ENCODE measurements around the gene PTGFR. TPM values are rescaled to one million over a fixed set of nuclear protein-coding genes. Genes with fewer than 3 reads are reported as not detected.

The PTGFR gene, protein sequence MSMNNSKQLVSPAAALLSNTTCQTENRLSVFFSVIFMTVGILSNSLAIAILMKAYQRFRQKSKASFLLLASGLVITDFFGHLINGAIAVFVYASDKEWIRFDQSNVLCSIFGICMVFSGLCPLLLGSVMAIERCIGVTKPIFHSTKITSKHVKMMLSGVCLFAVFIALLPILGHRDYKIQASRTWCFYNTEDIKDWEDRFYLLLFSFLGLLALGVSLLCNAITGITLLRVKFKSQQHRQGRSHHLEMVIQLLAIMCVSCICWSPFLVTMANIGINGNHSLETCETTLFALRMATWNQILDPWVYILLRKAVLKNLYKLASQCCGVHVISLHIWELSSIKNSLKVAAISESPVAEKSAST
- polyA plus RNA-seq (2013, experiment 1 of 2; ENCODE audit: insufficient read length): 4.8 TPM
- 2.1 TPM for polyA plus RNA-seq (2013, experiment 2 of 2; ENCODE audit: insufficient read length)

DNA sequence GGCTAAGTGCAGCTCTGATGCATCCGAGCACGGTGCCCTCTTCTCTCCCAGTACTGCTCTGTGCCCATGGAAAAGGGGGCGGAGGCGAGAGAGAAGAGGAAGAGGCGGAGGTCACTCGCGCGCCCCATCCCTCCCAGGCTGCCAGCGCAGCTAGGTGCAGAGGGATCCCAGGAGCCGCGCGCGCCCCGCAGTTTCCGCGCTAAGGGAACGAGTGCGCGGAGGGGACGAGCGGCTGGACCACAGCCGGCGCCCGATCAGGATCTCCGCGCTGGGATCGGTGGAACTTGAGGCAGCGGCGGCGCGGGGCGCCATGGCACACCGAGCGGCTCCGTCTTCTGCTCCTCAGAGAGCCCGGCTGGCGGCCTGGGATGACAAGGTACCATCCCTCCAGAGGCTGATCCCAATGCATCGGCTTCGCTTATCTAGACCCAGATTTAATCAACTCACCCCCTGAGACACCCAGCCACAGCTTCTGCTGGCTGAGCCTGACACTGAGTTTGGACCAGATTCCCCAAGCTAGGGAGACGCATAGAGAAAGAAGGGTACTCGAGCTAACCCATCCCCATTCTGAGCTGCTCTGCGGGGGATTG lies at the start of gene PTGFR:
Gene PTGFR, plus strand, starts transcription at position 114 of the 590 bp plus-strand sequence. CDS start 1,770 bp downstream, outside the sequence.
- peak; percentile 55 for DNase-seq

DNA sequence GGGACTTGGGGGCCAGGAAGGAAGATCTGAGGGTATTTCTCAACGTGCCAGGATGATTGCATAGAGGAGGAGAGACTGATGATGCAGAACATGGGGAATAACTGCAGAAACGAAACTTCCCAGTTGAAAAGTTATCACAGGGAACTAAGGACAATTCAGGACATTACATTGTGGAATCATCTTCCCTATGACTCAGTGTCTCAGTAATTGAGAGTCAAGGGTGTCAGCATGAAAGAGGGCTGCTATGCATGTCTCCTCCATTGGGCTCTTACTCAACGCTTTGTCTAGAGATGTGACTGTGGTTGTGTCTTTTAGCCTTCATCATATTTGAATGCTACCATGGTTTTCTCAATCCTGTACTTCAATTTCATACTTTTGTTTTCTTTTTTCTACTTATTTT lies 48.9 kb upstream of the PTGFR start:
- peak; percentile 57 for DNase-seq

DNA sequence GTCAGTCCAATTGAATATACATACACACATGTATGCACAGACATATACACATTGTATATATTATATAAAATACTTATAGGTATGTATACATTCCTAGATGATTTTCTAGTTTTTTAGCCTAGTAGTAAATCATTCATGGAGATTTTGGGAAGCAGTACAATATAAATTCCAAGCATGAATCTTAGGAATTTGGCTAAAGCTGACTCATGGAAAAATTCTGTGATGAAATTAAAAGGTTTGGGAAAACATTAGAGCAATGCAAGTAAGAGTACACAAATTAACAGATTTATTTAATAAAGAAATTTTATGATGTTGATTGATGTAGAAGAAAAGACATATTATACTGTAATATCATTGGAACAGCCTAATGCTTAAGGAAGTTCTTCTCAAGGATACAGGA lies 43.7 kb upstream of the PTGFR start:
- peak; percentile 37 for DNase-seq

DNA sequence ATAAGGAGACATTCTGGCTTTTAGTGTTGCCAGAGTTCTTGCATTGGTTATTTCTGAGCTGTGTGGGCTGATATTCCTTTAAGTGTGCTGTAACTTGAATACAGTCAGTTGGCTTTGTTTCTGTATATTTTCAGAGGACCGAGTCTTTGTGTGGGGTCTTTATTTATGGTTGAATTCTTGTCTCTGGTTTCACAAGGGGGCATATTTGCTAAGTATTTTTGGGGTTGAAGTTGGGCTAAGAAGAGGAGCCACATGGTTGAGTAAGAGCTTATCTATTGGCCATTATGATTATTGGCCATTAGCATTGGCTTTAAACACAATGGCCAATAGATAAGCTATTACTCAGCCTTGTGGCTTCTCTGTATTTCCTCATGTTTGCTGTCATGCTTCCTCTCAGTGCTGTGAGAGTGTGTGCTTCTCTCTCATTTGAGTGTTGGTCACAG lies 26.3 kb upstream of the PTGFR start:
- DNase-seq: no peak

DNA sequence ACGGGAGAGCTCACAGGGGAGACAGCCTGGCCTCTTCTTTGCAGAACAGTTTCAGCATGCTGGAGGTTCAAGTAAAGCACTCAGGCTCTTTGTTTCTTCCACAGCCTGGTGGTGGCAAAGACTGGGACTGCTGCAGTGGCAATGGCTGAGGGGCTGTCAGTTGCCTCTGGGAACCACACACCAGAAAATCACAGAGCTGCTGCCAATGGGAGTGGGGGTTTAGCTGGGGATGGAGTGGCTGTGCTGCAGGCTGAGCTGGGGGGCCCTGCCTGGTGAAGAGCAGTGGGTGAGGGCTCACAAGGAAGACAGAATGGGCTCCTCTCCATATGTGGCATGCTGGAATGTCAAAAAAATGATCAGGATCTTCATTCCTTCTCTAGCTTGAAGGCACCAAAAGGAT lies 25.6 kb upstream of the PTGFR start:
- DNase-seq: no peak

DNA sequence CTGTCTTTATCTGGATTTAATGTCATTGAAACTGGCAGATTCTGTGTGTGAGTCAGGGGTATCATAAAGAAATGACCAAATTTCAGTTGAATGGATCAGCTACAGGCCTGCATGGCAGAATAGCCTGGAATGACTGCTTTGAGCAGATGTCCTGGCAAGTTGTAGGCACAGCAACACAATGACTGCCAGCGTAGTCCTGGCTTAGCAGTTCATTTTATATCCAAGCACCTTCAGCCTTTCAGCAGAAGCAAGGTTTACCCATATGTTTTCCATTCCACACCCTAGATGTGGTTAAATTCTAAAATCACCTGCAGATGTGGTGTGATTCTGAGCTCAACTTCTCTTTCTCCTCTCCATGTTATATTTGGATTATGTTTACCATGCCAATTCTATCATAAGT lies 22.3 kb upstream of the PTGFR start:
- DNase-seq: no peak

DNA sequence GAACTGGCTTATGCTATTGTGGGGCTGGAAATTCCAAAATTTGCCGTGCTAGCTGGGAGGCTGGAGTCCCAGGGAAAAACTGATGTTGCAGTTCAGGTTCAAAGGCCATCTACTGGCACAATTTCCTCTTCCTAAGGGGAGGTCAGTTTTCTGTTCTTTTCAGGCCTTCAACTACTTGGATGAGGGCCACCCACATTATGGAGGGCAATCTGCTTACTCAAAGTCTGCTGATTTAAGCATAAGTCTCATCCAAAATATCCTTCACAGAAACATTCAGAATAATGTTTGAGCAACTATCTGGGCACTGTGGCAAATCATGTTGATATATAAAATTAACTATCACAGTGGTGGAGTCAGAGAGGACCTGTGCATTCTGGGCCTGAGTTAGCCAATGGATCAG lies 21.2 kb upstream of the PTGFR start:
- DNase-seq: no peak

DNA sequence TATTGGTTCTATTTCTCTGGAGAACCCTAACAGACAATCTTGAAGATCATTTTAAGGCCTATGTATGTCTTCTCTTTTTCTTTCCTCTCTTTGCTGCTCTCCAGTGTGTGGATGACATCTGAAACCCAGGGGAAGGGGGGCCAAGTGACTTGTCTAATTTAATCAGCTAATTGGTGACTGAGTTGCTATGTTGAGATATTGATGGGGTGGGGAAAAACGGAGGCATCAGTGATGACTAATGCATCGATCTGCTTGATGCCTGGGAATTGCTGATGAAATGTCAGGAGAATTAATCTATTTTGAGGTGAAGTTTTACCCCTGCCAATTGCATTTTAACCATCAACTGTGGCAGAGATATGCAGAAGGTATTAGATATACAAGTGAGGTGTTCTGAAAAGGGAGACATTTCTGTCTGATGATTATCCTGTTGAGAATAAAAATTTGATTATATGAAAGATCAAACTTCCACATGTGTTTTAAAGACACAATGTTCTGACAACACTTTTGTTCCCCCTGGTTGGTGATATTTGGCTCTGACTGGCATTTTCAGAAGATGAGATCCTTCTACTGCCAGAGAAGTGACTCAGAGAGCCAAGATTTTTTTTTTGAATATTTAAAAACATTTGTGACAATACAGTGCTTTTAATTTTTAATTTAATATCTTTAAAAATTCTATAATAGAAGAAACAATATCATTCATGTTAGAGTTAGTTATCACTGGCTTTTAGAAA lies 18.7 kb upstream of the PTGFR start:
- peak; percentile 18 for DNase-seq

DNA sequence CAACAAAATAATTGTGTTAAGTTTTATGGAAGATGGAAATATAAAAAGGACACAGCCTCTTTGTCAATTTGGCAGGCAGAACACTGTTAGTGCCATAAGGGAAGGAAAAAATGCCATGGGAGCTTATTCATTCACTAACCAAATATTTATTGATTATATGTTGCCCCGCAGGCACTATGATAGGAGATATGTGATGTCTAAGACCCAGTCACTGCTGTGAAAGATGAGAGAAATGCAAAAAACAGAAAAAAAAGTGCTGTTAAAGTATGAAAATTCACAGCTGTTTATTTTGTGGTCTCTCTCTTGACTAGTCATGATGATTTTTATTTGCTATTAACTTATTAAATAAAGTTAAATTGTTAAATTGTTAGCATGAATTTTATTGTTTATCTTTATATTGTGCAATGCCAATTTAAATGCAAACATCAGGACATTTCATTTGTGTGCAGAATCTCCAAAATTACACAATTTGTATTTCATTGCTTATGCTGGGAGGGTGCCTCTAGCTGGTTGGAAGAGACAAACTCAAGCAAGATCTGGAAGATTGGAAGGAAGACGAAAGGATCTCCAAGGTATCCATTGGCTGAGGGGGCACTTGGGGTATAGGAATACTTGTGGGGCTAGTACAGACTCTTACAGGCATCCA lies 17.8 kb upstream of the PTGFR start:
- DNase-seq: no peak

DNA sequence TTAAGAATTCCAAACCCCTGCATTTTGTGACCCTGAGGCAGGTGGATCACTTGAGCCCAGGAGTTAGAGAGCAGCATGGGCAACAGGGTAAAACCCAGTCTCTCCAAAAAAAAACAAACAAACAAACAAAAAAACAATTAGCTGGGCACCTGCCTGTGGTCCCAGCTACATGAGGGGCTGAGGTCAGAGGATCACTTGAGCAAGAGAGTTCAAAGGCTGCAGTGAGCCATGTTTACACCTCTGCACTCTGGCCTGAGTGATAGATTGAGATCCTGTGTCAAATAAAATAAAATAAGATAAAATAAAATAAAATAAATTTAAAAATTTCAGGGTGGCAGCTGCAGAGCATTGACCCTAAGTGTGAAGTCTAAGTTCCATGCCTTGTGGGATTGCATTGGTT lies 16.7 kb upstream of the PTGFR start:
- DNase-seq: no peak

DNA sequence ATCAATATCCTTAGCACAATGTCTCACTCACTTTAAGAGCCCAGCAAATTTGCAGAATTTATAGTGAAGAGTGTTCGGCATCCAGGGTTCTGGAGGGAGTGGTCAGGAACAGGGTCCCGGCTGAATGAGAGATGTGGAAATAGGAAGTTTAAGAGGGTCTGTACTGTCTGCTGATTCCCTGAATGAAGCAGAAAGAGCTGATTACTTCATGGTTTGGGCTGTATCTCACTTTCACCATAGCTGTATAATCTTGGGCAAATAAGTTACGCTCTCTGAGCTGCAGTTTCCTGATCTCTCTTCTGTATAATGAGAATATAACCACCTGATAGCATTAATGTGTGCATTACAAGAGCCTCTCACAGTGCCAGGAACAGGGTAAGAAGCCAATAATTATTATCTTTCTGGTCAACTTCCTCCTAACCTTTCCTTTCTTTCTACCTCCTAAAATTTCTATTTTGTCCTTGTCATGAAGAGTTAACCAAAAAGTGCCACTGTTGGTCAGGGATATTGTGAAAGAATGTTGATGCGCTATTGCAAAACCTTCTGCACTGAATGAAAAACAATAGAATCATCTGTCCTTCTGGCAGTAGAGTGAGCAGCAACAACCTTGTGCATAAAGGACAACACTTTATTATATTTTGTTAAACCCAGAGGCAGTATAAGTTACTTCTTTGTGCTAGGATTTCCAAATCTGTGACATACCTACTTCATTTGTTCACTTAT lies 14.7 kb upstream of the PTGFR start:
- no peak for DNase-seq

DNA sequence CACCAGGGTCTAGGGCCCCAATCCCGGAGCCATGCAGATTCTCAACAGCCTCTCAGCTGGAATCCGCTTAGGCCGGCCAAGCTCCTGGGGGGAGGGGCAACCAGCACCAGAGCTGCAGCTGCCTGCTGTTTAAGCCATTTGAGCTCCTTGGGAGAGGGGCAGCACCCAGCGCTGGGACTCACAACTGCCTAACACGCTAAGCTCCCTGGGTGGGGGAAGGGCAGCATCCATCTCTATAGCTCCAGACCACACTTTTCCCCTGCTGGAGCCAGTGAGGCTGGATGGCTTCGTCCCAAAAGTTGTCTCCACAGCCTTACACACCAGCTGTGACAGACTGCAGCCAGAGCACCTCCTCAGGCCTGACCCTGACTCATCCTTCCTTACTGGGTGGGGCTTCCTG lies 6.9 kb upstream of the PTGFR start:
- peak; percentile 67 for DNase-seq

DNA sequence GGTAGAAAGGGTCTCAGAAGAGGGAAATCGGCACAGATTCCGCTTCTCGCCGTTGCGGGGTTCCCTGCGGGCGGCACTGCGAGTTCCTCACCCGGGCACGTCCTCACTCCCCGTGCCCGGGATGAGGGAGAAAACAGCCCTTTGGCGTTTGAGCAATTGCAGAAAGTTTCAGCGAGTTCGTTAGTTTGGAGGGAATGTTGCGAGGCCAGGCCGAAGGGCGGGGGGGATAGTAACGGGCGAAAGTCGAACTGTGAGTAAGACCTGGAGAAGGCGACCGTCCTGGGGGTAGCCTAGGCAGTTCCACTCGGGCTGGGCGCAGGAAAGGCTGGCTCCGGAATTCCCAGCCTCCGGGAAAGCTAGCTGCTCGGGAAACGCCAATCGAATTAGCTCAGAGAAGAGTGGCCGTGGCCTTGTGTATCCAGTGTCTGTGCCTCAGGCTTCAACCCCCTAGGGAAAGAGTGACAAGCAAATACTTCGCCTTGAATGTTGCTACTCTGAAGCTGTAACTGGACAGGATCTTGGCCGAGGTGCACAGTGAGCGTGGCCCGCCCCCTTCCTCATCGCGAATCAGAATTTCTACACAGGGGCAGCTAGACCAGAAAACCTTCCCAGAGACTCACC lies 787 bp downstream of the PTGFR start:
- peak; percentile 94 for DNase-seq

DNA sequence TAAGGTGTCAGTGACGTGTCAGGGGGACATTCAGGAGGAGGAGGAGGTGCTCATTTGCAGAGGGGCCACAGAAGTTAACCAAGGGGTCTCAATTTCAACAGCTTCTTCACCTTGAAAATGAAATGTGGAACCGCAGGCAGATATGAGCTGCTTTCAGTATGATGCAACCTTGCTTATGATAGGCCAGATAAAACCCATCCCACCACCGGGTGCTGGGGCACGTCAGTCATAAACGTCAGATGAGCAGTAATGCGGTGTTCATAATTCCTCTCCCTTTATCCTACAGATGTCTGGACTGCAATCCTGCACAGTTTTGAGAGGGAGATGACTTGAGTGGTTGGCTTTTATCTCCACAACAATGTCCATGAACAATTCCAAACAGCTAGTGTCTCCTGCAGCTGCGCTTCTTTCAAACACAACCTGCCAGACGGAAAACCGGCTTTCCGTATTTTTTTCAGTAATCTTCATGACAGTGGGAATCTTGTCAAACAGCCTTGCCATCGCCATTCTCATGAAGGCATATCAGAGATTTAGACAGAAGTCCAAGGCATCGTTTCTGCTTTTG lies 1.7 kb downstream of the PTGFR start:
- DNase-seq: no peak

DNA sequence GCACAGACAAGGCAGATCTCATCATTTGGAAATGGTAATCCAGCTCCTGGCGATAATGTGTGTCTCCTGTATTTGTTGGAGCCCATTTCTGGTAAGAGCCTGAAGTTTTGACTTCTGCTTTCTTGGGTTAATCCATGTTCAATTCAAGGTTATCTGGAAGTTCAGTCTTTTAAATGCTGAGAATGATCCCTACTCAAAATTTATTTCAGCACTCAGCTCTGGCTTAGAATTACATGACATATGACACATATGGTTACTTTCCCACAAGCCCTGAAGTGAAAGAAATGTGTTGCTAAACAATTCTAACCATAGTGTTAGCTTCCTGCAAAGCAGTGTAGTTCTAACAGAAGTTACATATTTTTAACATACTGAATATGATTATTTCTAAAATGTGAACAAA lies 2.7 kb downstream of the PTGFR start:
- peak; percentile 12 for DNase-seq

DNA sequence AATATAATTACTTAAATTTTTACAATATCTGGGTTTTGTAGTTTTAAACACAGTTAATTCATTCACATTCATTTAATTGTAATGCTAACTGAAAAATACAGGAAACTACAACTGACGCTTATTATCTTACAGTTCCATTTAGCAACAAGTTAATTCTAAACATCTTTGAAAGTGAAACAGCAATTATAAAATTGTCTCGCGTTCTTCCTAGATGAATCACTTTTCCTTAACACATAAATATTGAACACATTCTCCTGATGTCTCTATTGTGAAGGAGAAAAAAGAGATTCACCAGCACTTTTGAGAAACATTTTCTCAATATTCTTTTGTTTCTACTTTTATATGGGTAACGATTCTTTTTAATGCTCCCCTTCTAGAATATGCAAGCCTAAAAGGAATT lies 6.4 kb downstream of the PTGFR start:
- DNase-seq: peak; percentile 55

DNA sequence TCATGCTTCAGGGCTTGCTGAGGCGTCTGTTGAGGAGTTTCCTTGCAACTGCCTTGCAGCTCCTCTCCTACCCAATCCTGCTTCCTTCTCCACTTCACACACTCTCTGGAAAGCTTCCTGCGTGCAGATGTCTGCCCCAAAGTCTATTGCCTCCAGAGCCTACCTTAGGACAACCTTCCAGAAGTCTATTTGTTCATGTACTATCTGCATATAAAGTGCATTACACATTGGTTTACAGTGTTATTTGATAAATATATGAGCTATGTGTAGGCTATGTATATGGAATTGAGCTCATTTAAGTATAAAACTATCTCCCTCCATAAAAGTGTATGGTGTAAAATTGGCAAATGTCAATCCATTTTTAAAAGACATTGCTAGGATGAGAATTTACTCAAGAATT lies 9.8 kb downstream of the PTGFR start:
- no peak for DNase-seq

DNA sequence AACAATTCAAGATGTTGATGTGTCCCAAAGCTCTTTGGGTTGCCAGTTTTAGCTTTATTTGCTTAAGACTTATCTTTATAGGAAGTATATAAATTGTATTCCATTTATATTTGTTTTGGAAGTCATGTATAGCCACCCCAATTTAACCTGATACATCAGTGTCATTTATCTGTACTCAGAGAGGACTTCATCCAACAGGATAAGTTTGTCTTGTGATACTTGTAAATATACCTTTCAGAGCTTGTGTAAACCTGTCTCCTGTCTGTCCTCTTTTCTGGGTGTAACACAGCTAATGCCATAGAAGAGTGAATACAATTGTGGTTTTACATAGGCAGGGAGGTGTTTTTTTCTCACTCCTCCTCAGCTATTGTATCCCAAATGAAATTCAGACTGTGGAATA lies 10.4 kb downstream of the PTGFR start:
- no peak for DNase-seq

DNA sequence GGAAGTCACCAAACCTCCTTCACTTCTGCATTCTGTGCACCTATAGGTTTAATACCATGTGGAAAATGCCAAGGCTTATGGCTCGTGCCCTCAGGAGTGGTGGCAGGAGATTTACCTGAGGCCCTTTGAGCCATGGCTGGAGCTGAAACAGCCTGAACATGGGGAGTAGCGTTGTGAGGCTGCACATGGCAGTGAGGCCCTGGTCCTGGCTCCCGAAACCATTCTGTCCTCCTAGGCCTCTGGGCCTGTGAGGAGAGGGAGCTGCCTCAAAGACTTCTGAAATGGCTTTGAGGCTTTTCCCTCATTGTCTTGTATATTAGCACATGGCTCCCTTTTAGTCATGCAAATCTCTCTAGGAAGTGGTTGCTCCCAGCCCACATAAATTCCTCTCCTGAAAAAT lies 20.6 kb downstream of the PTGFR start:
- no peak for DNase-seq

DNA sequence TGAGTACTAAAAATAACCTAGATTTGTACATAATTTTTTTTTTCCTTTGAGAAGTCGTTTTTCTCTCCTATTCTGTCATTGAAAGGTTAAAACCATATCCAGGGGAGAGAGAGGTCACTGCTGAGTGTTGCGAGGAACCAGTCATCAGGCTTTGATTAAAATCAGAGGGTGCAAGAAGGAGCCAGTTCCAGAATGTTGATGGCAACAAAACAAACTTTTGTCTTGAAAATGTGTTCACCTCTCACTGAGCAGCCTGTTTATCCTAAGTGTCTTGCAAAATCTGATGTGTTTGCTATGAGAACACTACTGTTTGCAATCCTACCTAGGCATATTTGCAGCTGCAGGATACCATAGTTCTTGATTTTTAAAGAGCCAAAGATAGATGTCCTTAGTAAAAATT lies 25.9 kb downstream of the PTGFR start:
- DNase-seq: no peak

DNA sequence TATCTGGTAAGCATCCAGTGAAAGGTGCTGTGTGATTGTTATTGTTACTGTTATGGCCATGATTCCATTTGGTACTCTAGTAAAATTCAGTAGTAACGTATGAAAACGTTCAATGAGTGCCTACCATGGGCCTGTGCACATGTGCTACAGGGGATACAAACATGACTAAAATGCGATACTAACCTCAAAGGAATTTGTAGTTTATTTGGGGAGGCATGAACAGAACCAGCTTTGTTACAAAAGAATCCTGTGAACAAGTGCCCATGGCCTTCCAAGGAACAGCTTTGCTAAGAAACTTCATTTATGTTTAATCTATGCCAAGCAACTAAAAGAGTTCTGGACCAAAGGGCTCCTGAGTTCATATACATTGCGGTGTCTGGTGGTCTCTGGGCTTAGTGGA lies 28.7 kb downstream of the PTGFR start:
- peak; percentile 49 for DNase-seq

DNA sequence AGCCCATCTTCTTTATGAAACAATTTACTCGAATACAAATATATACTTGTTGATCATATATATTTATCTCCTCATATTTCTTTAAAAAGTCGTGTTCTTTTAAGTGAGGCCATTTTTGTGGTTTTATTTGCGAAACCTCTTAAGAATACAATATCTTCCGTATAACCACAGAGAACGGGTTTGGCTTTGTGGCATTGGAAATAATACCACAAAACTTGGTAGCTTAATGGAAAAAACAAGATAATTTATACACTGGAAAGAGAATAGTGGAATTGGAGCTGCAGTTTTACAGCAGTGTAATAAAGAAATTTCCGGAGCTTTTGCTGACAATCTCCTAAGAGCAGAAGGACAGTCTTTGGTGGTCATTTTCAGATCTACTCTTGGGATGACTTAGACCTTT lies 29.4 kb downstream of the PTGFR start:
- no peak for DNase-seq

Measured in fibroblast of skin of back (primary cell).